HEK293 (cell line): ENCODE data around the gene IL18.
"Not testable (repeated sequence)": the region's sequence is repeated elsewhere in the genome, so short reads cannot be mapped to it uniquely, and the experiment has no call there.

Experiments used
- CTCF ChIA-PET: fragments of 350-600 bp; formaldehyde crosslinking; extraction: SDS; loops from one replicate; lab custom pipeline; 2021; ENCODE audit warnings: antibody characterized with exemption; lab: Yijun Ruan, JAX
- POLR2A ChIA-PET: fragments of 300-600 bp; formaldehyde crosslinking; extraction: SDS; loops from one replicate; lab custom pipeline; 2020; ENCODE audit warnings: antibody characterized with exemption, inconsistent platforms; lab: Yijun Ruan, JAX
- H3K27ac ChIP-seq: fragments of 200-500 bp; sonication (Bioruptor generic); 2 replicates; pipeline ENCODE4 v1.5.1; 2014; ENCODE audit warnings: low read depth, low read length, control low read depth, inconsistent platforms; ENCODE audit errors: extremely low read depth
- H3K36me3 ChIP-seq, 2 experiments: fragments of 200-500 bp in 1 of 2; sonication (Bioruptor generic) in 1 of 2; 1 replicate in 1 of 2; 2 replicates in 1 of 2; pipeline ENCODE4 v1.5.1; 2014 to 2017; ENCODE audit warnings: inconsistent platforms in 2 of 2, low read length in 2 of 2; ENCODE audit not compliant: control insufficient read depth in 2 of 2, insufficient read depth in 1 of 2
- H3K4me1 ChIP-seq: fragments of 200-500 bp; sonication (Bioruptor generic); 2 replicates; pipeline ENCODE4 v1.5.1; 2014; ENCODE audit warnings: mild to moderate bottlenecking, low read length, inconsistent platforms; ENCODE audit not compliant: control insufficient read depth, insufficient read depth
- H3K4me3 ChIP-seq: 2 replicates; pipeline ENCODE4 v1.5.1; 2011; ENCODE audit warnings: low read depth, mild to moderate bottlenecking, control low read depth, low read length, moderate library complexity
- H3K9me3 ChIP-seq: fragments of 200-500 bp; sonication (Bioruptor generic); 2 replicates; pipeline ENCODE4 v1.5.1; 2014; ENCODE audit warnings: low read depth, low read length, inconsistent platforms; ENCODE audit not compliant: control insufficient read depth, insufficient read depth
- AEBP2 ChIP-seq: fragments of 450-650 bp; formaldehyde crosslinking; IDR thresholded peaks from 2 replicates; pipeline ENCODE4 v1.5.1; 2016; ENCODE audit warnings: missing biosample characterization, missing genetic modification characterization, borderline replicate concordance
- FEZF1 ChIP-seq: fragments of 450-650 bp; formaldehyde crosslinking; IDR thresholded peaks from 2 replicates; pipeline ENCODE4 v1.5.1; 2016; ENCODE audit warnings: missing biosample characterization, missing genetic modification characterization
- KLF17 ChIP-seq: fragments of 450-650 bp; formaldehyde crosslinking; IDR thresholded peaks from 2 replicates; pipeline ENCODE4 v1.5.1; 2016; ENCODE audit warnings: missing biosample characterization, missing genetic modification characterization
- KLF8 ChIP-seq: fragments of 450-650 bp; formaldehyde crosslinking; IDR thresholded peaks from 2 replicates; pipeline ENCODE4 v1.5.1; 2016; ENCODE audit warnings: missing biosample characterization, missing genetic modification characterization
- YY2 ChIP-seq: fragments of 450-650 bp; formaldehyde crosslinking; IDR thresholded peaks from 2 replicates; pipeline ENCODE4 v1.5.1; 2016; ENCODE audit warnings: missing biosample characterization, missing genetic modification characterization
- ZBTB1 ChIP-seq: fragments of 450-650 bp; formaldehyde crosslinking; IDR thresholded peaks from 2 replicates; pipeline ENCODE4 v1.5.1; 2016; ENCODE audit warnings: missing biosample characterization, missing genetic modification characterization
- ZNF335 ChIP-seq: fragments of 450-650 bp; formaldehyde crosslinking; conservative IDR thresholded peaks from 2 replicates; pipeline ENCODE4 v1.5.1; 2016; ENCODE audit warnings: missing biosample characterization, missing genetic modification characterization
- ZNF341 ChIP-seq: fragments of 450-650 bp; formaldehyde crosslinking; IDR thresholded peaks from 2 replicates; pipeline ENCODE4; 2016; ENCODE audit warnings: low read depth, missing biosample characterization, missing genetic modification characterization
- ZNF48 ChIP-seq: fragments of 450-650 bp; formaldehyde crosslinking; IDR thresholded peaks from 2 replicates; pipeline ENCODE4 v1.5.1; 2016; ENCODE audit warnings: missing biosample characterization, missing genetic modification characterization
- ZNF514 ChIP-seq: fragments of 450-650 bp; formaldehyde crosslinking; IDR thresholded peaks from 2 replicates; pipeline ENCODE4 v1.5.1; 2016; ENCODE audit warnings: missing biosample characterization, missing genetic modification characterization
- ZNF658 ChIP-seq: fragments of 450-650 bp; formaldehyde crosslinking; IDR thresholded peaks from 2 replicates; pipeline ENCODE4; 2016; ENCODE audit warnings: missing biosample characterization, missing genetic modification characterization
- ZNF670 ChIP-seq: fragments of 450-650 bp; formaldehyde crosslinking; IDR thresholded peaks from 2 replicates; pipeline ENCODE4 v1.5.1; 2016; ENCODE audit warnings: missing biosample characterization, missing genetic modification characterization, low read depth
- ZNF777 ChIP-seq: fragments of 450-650 bp; formaldehyde crosslinking; IDR thresholded peaks from 2 replicates; pipeline ENCODE4 v1.5.1; 2017; ENCODE audit warnings: missing biosample characterization, missing genetic modification characterization, borderline replicate concordance
- TF ChIP-seq, protein P1 (sequence below): fragments of 450-650 bp; formaldehyde crosslinking; IDR thresholded peaks from 2 replicates; pipeline ENCODE4 v1.5.1; 2017; ENCODE audit warnings: missing biosample characterization, missing genetic modification characterization
- TF ChIP-seq, protein P2 (sequence below): fragments of 450-650 bp; formaldehyde crosslinking; IDR thresholded peaks from 2 replicates; pipeline ENCODE4; 2016; ENCODE audit warnings: missing biosample characterization, missing genetic modification characterization
- TF ChIP-seq, protein P3 (sequence below): fragments of 450-650 bp; formaldehyde crosslinking; IDR thresholded peaks from 2 replicates; pipeline ENCODE4 v1.5.1; 2017; ENCODE audit warnings: missing biosample characterization, missing genetic modification characterization

Gene IL18

DNA sequence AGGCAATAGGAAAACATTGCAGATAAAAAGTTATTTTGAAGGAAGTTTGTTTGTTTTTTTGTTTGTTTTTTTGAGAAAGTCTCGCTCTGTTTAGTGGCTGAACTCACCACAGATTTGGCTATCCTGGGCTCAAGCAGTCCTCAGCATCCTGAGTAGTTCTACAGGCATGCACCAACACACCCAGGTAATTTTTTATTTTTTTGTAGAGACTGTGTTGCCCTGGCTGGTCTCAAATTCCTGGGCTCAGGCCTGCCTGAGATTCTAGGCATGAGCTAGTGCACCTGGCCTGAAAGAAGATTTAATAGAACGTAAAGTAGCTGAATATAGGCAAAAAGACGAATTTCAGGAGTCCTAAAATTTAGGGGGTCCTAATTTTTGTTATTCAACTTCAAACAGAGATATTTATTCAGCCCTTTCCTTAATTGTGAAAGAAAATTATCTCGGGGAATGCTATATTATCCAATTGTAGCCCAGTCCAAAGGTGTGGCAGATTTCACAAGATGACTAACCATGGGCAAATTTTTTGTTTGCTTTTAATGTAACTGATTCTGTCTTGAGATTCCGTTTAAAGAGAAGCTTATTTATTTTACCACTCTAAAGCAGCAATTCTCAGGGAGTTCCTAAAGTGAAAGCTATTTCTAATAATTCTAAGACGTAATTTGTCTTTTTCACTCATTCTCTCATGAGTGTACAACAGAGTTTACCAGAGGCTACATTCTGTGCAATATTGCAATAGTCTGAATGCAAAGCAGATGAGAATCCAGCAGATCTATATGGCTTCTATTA is 940 bp downstream of the IL18 start:
- H3K4me1 ChIP-seq = no peaks in the 10 kb centered on the region
- POLR2A ChIA-PET = no interaction called here
- no peaks in the 10 kb centered on the region for H3K36me3 ChIP-seq
- CTCF ChIA-PET = interaction anchor here (0.7 to 1.1 kb wide), 4 partner anchors 13 to 49 kb away, joined by 4 to 8 read pairs (median 5); partner anchors contain the start of gene BCO2
- no peak overlapping the region for H3K4me3 ChIP-seq
- TF ChIP-seq ZNF777 (tag by site-specific recombination) (no peak), YY2 (tag by site-specific recombination) (no peak), KLF17 (tag by site-specific recombination) (no peak), ZNF341 (no peak), FEZF1 (tag by site-specific recombination) (no peak), AEBP2 (no peak), ZNF335 (tag by site-specific recombination) (no peak), KLF8 (tag by site-specific recombination) (no peak), ZNF48 (no peak), ZNF514 (no peak), ZBTB1 (tag by site-specific recombination) (no peak)
- TF ChIP-seq, protein P1, sequence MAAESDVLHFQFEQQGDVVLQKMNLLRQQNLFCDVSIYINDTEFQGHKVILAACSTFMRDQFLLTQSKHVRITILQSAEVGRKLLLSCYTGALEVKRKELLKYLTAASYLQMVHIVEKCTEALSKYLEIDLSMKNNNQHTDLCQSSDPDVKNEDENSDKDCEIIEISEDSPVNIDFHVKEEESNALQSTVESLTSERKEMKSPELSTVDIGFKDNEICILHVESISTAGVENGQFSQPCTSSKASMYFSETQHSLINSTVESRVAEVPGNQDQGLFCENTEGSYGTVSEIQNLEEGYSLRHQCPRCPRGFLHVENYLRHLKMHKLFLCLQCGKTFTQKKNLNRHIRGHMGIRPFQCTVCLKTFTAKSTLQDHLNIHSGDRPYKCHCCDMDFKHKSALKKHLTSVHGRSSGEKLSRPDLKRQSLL (tag by site-specific recombination) = no peak
- TF ChIP-seq, protein P2, sequence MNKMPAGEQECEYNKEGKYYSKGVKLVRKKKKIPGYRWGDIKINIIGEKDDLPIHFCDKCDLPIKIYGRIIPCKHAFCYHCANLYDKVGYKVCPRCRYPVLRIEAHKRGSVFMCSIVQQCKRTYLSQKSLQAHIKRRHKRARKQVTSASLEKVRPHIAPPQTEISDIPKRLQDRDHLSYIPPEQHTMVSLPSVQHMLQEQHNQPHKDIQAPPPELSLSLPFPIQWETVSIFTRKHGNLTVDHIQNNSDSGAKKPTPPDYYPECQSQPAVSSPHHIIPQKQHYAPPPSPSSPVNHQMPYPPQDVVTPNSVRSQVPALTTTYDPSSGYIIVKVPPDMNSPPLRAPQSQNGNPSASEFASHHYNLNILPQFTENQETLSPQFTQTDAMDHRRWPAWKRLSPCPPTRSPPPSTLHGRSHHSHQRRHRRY = no peak
- H3K27ac ChIP-seq = no peak overlapping the region
- no peaks in the 10 kb centered on the region for H3K9me3 ChIP-seq

- H3K4me3 ChIP-seq, H3K9me3 ChIP-seq, H3K4me1 ChIP-seq, POLR2A ChIA-PET, H3K36me3 ChIP-seq, H3K27ac ChIP-seq: not testable (repeated sequence)
- CTCF ChIA-PET = interaction anchor here (0.8 to 0.9 kb wide), 2 partner anchors 14 to 48 kb away, joined by 4 read pairs; no protein-coding TSS in a partner anchor
Observed at GRCh38 chr11:112162200-112162599, 1.7 kb downstream of the IL18 start.

DNA sequence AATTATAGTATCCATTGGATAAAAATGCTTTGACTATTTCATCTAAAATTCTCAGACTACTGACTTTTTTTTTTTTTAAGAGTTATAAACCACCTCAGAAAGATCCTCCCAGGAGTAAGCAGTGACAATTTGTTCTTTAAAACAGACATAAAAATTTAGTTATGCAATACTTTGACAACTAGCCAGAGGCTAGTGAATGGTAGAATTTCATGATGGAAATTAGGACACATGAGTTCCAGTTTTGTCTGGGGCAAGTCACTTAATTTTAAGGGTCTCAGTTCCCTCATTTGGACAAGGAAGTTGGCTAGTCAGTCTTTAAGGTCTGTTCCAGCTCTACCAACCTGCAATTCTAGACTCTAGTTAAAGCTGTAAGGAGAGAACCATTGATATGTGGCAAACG is 2.9 kb downstream of the IL18 start:
- Histone ChIP-seq H3K36me3 (no peaks in the 10 kb centered on the region), H3K9me3 (no peaks in the 10 kb centered on the region), H3K4me1 (no peaks in the 10 kb centered on the region)
- TF ChIP-seq ZNF658 (tag by site-specific recombination) (no peak), ZNF670 (tag by site-specific recombination) (no peak)
- TF ChIP-seq, protein P1 (tag by site-specific recombination) = no peak
- TF ChIP-seq, protein P3, sequence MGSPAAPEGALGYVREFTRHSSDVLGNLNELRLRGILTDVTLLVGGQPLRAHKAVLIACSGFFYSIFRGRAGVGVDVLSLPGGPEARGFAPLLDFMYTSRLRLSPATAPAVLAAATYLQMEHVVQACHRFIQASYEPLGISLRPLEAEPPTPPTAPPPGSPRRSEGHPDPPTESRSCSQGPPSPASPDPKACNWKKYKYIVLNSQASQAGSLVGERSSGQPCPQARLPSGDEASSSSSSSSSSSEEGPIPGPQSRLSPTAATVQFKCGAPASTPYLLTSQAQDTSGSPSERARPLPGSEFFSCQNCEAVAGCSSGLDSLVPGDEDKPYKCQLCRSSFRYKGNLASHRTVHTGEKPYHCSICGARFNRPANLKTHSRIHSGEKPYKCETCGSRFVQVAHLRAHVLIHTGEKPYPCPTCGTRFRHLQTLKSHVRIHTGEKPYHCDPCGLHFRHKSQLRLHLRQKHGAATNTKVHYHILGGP (tag by site-specific recombination) = no peak
- TF ChIP-seq, all 188 proteins: peak for 0
- H3K4me3 ChIP-seq = no peak overlapping the region
- CTCF ChIA-PET = interaction anchor here (0.9 kb wide), 1 partner anchor 12 kb away, joined by 3 read pairs; no protein-coding TSS in a partner anchor
- H3K27ac ChIP-seq = no peak overlapping the region
- POLR2A ChIA-PET = no interaction called here
